WTC11 (cell line): ENCODE data around the gene CBX6. TPM values are rescaled to one million over a fixed set of nuclear protein-coding genes. Genes with fewer than 3 reads are reported as not detected.

Experiments
- ATAC-seq: fragments of 200-7000 bp; cut with Tn5 transposase; 2 replicates; pipeline ENCODE4 v1.10.0; 2021; ENCODE audit warnings: mild to moderate bottlenecking, moderate library complexity
- CTCF ChIA-PET: fragments of 300-600 bp; sonication (Branson Sonifier 250); formaldehyde crosslinking; loops from one replicate; lab custom pipeline; 2021; ENCODE audit warnings: antibody characterized with exemption; lab: Charles Lee
- POLR2A ChIA-PET: fragments of 350-600 bp; sonication (Branson Sonifier 250); formaldehyde crosslinking; loops from one replicate; lab custom pipeline; 2021; ENCODE audit warnings: antibody characterized with exemption; lab: Charles Lee
- DNase-seq: peaks from one replicate; pipeline ENCODE4 v3.0.0; 2021; ENCODE audit warnings: low spot score
- H3K27ac Mint-ChIP-seq: 2 replicates; pipeline ENCODE4 v1.8.0; 2021; ENCODE audit warnings: mixed read lengths
- H3K27me3 Mint-ChIP-seq: 2 replicates; pipeline ENCODE4 v1.8.0; 2021; ENCODE audit warnings: low read depth, mild to moderate bottlenecking, moderate library complexity, mixed read lengths
- H3K36me3 Mint-ChIP-seq: 2 replicates; pipeline ENCODE4 v1.8.0; 2021; ENCODE audit warnings: mixed read lengths
- H3K4me1 Mint-ChIP-seq: 2 replicates; pipeline ENCODE4 v1.8.0; 2022; ENCODE audit warnings: mixed read lengths
- H3K4me3 Mint-ChIP-seq: 2 replicates; pipeline ENCODE4 v1.8.0; 2021; ENCODE audit warnings: mild to moderate bottlenecking, moderate library complexity, mixed read lengths
- H3K9me3 Mint-ChIP-seq: 2 replicates; pipeline ENCODE4 v1.8.0; 2021; ENCODE audit warnings: mixed read lengths
- AFF4 ChIP-seq: sonication (generic); formaldehyde crosslinking; IDR thresholded peaks from 2 replicates; pipeline ENCODE4 v1.8.1; 2023; ENCODE audit warnings: mild to moderate bottlenecking, missing genetic modification reagents, borderline replicate concordance
- ATF6 ChIP-seq: sonication (generic); formaldehyde crosslinking; IDR thresholded peaks from 2 replicates; pipeline ENCODE4 v1.8.1; 2023; ENCODE audit warnings: mild to moderate bottlenecking, missing genetic modification reagents
- CDX4 ChIP-seq: fragments of 250-450 bp; sonication (Bioruptor Pico); IDR thresholded peaks from 2 replicates; pipeline ENCODE4 v1.9.0; 2021; ENCODE audit warnings: moderate library complexity, mild to moderate bottlenecking, inconsistent platforms, borderline replicate concordance
- CREB1 ChIP-seq: sonication (generic); formaldehyde crosslinking; IDR thresholded peaks from 2 replicates; pipeline ENCODE4 v1.8.0; 2023; ENCODE audit warnings: mild to moderate bottlenecking, missing genetic modification reagents
- CREM ChIP-seq: sonication (generic); formaldehyde crosslinking; IDR thresholded peaks from 2 replicates; pipeline ENCODE4 v1.8.1; 2022; ENCODE audit warnings: mild to moderate bottlenecking, missing genetic modification reagents, moderate library complexity
- CTCF ChIP-seq: fragments of 200-600 bp; IDR thresholded peaks from 2 replicates; pipeline ENCODE4 v1.8.0; 2022; ENCODE audit warnings: antibody characterized with exemption
- E2F4 ChIP-seq: sonication (generic); formaldehyde crosslinking; IDR thresholded peaks from 2 replicates; pipeline ENCODE4 v1.8.1; 2022; ENCODE audit warnings: low read depth, mild to moderate bottlenecking, moderate library complexity, missing genetic modification reagents, borderline replicate concordance
- ERG ChIP-seq: fragments of 250-450 bp; sonication (Bioruptor Pico); IDR thresholded peaks from 2 replicates; pipeline ENCODE4 v1.8.0; 2021; ENCODE audit warnings: mild to moderate bottlenecking
- ETV6 ChIP-seq: sonication (generic); formaldehyde crosslinking; IDR thresholded peaks from 2 replicates; pipeline ENCODE4 v1.8.1; 2022; ENCODE audit warnings: mild to moderate bottlenecking, missing genetic modification reagents
- FOXK1 ChIP-seq: sonication (generic); formaldehyde crosslinking; IDR thresholded peaks from 2 replicates; pipeline ENCODE4 v1.8.0; 2022; ENCODE audit warnings: mild to moderate bottlenecking, moderate library complexity, missing genetic modification reagents
- FOXP1 ChIP-seq: sonication (generic); formaldehyde crosslinking; IDR thresholded peaks from 2 replicates; pipeline ENCODE4 v1.8.0; 2022; ENCODE audit warnings: missing genetic modification reagents, mild to moderate bottlenecking, moderate library complexity, borderline replicate concordance
- JAZF1 ChIP-seq: fragments of 250-450 bp; sonication (Bioruptor Pico); IDR thresholded peaks from 2 replicates; pipeline ENCODE4 v1.9.0; 2021; ENCODE audit warnings: moderate library complexity, mild to moderate bottlenecking, inconsistent platforms
- NR1H2 ChIP-seq: sonication (generic); formaldehyde crosslinking; IDR thresholded peaks from 2 replicates; pipeline ENCODE4 v1.9.0; 2021; ENCODE audit warnings: mild to moderate bottlenecking, moderate library complexity, missing genetic modification reagents
- SP1 ChIP-seq: sonication (generic); formaldehyde crosslinking; conservative IDR thresholded peaks from 2 replicates; pipeline ENCODE4 v1.8.1; 2022; ENCODE audit warnings: missing genetic modification reagents
- USF1 ChIP-seq: sonication (generic); formaldehyde crosslinking; IDR thresholded peaks from 2 replicates; pipeline ENCODE4 v1.8.0; 2022; ENCODE audit warnings: mild to moderate bottlenecking, missing genetic modification reagents
- ZBTB21 ChIP-seq: sonication (generic); formaldehyde crosslinking; IDR thresholded peaks from 2 replicates; pipeline ENCODE4 v1.8.1; 2023; ENCODE audit warnings: mild to moderate bottlenecking, missing genetic modification reagents, borderline replicate concordance
- ZNF263 ChIP-seq: sonication (generic); formaldehyde crosslinking; IDR thresholded peaks from 2 replicates; pipeline ENCODE4 v1.8.1; 2022; ENCODE audit warnings: low read depth, mild to moderate bottlenecking, moderate library complexity, missing genetic modification reagents
- ZNF317 ChIP-seq: sonication (generic); formaldehyde crosslinking; IDR thresholded peaks from 2 replicates; pipeline ENCODE4 v1.8.1; 2023; ENCODE audit warnings: low read depth, mild to moderate bottlenecking, moderate library complexity, missing genetic modification reagents, borderline replicate concordance
- ZNF396 ChIP-seq: fragments of 250-450 bp; sonication (Bioruptor Pico); IDR thresholded peaks from 2 replicates; pipeline ENCODE4 v1.8.0; 2021; ENCODE audit warnings: mild to moderate bottlenecking, moderate library complexity, borderline replicate concordance
- ZNF416 ChIP-seq: fragments of 250-450 bp; sonication (Bioruptor Pico); IDR thresholded peaks from 2 replicates; pipeline ENCODE4 v1.9.0; 2021; ENCODE audit warnings: mild to moderate bottlenecking, inconsistent platforms
- ZNF425 ChIP-seq: fragments of 250-450 bp; sonication (Bioruptor Pico); conservative IDR thresholded peaks from 2 replicates; pipeline ENCODE4 v1.9.0; 2021; ENCODE audit warnings: mild to moderate bottlenecking
- total RNA-seq: library from RNA; stranded (reverse); gene quantifications from 3 replicates; pipeline ENCODE4 v1.2.3, GENCODE V29; 2021

The CBX6 gene
- total RNA-seq, 1 experiment from 2014 or later = 27.0 TPM

- peaks cover 69% of the 10 kb centered on the region for H3K27me3 Mint-ChIP-seq
- ChIA-PET CTCF (interaction anchor here (0.5 to 3.9 kb wide), 14 partner anchors 9 to 172 kb away, joined by 3 to 51 read pairs (median 6); no protein-coding TSS in a partner anchor), POLR2A (interaction anchor here (0.6 to 1.0 kb wide), 4 partner anchors 18 to 476 kb away, joined by 3 read pairs; partner anchors contain the start of gene RPL3)
- H3K27ac Mint-ChIP-seq = no peak overlapping the region
- ATAC-seq (peak; percentile 63), DNase-seq (peak; percentile 60)
- H3K4me1 Mint-ChIP-seq = peaks cover 21% of the 10 kb centered on the region
- no peak overlapping the region for H3K4me3 Mint-ChIP-seq
- H3K9me3 Mint-ChIP-seq = no peaks in the 10 kb centered on the region
- no peaks in the 10 kb centered on the region for H3K36me3 Mint-ChIP-seq
- TF ChIP-seq E2F4 (CRISPR knock-in tag) = 0 out of 2 replicates have a peak, but pooled peaks have one; percentile 49
- no peak for TF ChIP-seq ATF6
- TF ChIP-seq USF1 (CRISPR knock-in tag) = no peak
- TF ChIP-seq FOXK1 (CRISPR knock-in tag) = 0 out of 2 replicates have a peak, but pooled peaks have one; percentile 23
- TF ChIP-seq CREM (CRISPR knock-in tag) = peak; percentile 59; the same call in 1 of the 2 replicates
- peak; percentile 38; the same call in 1 of the 2 replicates for TF ChIP-seq ZNF263 (CRISPR knock-in tag)
- TF ChIP-seq JAZF1 (CRISPR knock-in tag) = no peak
- TF ChIP-seq ZNF416 (CRISPR knock-in tag) = no peak
- peak; percentile 72 for TF ChIP-seq FOXP1 (CRISPR knock-in tag)
- TF ChIP-seq ETV6 (CRISPR knock-in tag) = peak; percentile 56; the same call in 1 of the 2 replicates
- no peak for TF ChIP-seq SP1 (CRISPR knock-in tag)
- no peak for TF ChIP-seq ZNF396 (CRISPR knock-in tag)
- no peak for TF ChIP-seq ZBTB21 (CRISPR knock-in tag)
- TF ChIP-seq NR1H2 (CRISPR knock-in tag) = no peak
- TF ChIP-seq ZNF425 = no peak
- no peak for TF ChIP-seq CTCF
- no peak for TF ChIP-seq CREB1 (CRISPR knock-in tag)
- no peak for TF ChIP-seq AFF4
- peak; percentile 21; the same call in 1 of the 2 replicates for TF ChIP-seq ZNF317 (CRISPR knock-in tag)
- no peak for TF ChIP-seq ERG
- no peak for TF ChIP-seq CDX4 (CRISPR knock-in tag)
Measured at GRCh38 chr22:38843201-38843656, 28.8 kb downstream of the CBX6 start.
